SH-SY5Y (cell line): ENCODE results near the gene APBA1.

Source experiments
- GATA2 ChIP-seq: IDR thresholded peaks from 2 replicates; pipeline ENCODE4 v1.6.1; 2011; ENCODE audit warnings: mild to moderate bottlenecking, low read depth, low read length
- GATA3 ChIP-seq: IDR thresholded peaks from 2 replicates; pipeline ENCODE4 v1.6.1; 2011; ENCODE audit warnings: low read depth, mild to moderate bottlenecking, low read length, moderate library complexity

APBA1 gene

DNA sequence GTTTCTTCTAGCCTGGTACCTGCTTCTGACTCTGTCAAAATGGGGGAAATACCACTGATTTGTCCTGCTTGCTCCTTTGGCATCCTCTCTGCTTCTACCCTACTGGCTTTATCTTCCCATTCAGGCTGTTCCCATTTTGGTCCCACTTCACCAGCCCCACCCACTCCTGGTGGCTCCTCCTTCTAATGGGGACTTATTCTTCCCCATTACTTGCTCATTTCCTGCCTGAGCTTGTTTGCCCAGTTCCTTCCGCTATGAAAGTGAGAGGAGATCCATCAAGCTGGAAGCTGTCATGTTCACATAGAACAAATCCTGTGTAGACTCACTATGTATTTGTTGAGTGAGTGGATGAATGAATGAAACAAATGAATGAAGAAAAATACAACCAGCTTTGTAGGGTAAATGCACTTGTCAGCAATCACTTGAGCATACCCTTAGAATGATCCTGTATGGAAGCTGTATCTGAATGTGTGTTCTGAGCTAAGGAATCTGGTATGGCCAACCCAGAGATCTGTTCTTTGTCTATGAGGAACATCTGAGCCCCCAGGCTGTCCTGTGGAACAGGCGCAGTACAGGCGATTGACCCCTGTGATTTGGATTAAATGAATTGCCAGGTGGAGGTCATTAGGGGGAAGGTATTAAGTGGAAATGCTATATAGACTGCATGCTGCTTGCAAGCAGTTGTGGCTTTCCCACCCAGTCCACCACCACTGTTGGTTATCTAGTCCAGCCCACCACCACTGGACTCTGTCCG lies 89.5 kb downstream of the APBA1 start:
- TF ChIP-seq GATA3, result no peak; the same call in 1 of the 2 replicates
- TF ChIP-seq GATA2, result peak; percentile 76

GRCh38 chr9:69582018-69582417 lies 90.2 kb downstream of the APBA1 start:
- TF ChIP-seq GATA3 (no peak), GATA2 (no peak)

DNA sequence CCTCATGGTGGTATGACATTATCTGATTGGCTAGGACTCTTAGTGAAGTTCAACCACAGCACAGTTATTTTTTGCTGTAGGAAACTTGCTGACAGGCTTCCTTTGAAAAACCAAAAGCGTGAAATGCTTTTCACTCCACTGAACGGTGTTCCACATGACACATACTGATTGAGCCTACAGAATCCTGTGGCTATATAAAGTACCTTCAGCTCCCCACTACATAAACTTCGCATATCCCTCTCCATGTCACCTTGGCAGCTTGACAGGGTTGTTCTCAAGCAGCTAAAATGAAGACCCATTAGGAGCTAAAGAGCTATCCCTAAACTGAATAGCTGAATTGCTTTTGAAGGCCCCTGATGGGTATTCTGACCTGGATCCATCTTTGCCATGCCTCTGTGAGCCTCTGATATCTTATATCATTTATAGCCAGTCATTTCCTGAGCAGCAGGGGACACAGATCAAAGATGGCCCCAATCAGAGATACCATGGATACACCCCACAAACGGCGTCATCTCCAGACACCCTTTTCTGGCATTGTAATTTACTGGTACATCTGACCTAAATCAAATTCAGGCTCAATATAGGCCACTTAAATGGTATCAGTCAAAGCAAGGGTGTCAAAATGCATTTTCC lies 91.5 kb downstream of the APBA1 start:
- TF ChIP-seq GATA3 (no peak), GATA2 (peak; percentile 3; the same call in 1 of the 2 replicates)

DNA sequence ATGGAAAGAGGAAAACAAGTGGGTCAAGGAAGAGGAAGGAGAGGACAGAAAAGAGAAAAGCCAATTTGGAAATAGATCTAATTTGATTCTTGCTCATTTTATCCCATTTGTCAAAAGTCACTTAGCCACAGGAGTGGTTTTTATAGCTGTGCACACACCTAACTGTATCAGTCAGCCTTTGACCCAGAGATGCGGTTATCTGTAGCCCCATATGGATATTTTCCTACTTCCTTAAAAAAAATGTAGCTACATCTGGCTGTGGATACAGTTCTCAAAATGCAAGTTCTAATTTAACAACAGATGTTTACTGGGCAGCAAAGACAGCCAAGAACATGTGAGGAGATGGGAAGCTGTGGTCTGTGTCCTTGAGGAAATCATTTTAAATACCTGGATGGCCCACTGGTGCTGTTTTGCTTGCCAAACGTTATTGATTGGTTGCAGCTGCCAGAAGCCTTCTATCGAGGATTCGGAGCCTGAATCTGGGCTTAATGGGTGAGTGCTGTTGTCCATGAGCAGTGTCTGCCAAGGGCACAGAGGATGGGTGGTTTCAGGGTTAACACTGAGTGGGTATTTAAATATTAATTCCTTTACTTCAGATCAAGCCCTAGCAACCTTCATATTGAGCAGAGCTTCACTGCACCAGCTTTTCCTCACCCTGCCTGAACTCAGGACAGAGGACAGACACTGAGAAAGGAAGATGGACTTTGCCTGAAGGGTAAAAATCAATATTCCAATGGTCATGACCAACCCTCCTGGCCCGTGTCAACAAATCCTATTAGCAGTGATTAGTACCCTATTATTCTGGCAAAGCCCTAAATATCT lies 92.2 kb downstream of the APBA1 start:
- TF ChIP-seq GATA3, result no peak
- TF ChIP-seq GATA2, result 0 out of 2 replicates have a peak, but pooled peaks have one; percentile 22

GRCh38 chr9:69579032-69579758 lies 93.0 kb downstream of the APBA1 start:
- TF ChIP-seq GATA3, result no peak
- no peak for TF ChIP-seq GATA2

GRCh38 chr9:69578026-69578425 lies 94.1 kb downstream of the APBA1 start:
- no peak for TF ChIP-seq GATA3
- no peak for TF ChIP-seq GATA2

DNA sequence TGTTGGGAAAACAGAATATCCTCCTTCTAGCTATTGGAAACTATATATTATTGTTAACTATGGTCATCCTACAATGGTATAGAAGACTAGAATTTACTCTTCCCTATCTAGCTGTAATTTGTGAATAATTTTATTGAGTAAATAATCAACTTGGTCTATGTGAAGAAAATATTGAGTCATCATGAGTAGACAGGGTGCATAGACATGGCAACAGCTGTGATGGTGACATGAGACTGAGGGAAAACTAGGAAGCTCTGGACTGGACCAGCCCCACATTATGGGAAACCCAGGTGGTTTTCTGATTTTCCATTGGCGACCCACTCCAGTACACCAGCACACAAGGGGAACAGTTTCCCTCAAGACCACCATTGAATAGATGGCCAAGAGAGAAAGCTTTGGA lies 95.0 kb downstream of the APBA1 start:
- TF ChIP-seq GATA2, result no peak
- TF ChIP-seq GATA3, result no peak

DNA sequence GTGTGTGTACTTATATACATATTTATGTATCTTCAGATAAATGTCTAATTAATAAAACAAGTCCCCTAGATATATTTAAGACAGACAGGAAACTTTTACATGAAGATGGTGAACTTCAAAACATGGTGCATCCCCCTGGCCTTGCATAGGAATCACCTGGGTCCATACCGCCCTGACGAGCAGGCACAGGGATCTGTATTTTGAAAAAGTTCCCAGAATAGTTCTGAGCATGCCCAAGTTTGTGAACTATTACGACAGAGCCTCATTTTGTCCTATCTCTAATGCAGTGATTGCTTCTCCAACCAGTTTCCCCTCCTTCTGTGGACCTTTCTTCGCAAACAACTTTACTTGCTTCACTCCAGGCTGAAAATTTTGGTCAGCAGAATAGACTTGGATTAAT lies 98.1 kb downstream of the APBA1 start:
- TF ChIP-seq GATA2, result no peak
- no peak for TF ChIP-seq GATA3

DNA sequence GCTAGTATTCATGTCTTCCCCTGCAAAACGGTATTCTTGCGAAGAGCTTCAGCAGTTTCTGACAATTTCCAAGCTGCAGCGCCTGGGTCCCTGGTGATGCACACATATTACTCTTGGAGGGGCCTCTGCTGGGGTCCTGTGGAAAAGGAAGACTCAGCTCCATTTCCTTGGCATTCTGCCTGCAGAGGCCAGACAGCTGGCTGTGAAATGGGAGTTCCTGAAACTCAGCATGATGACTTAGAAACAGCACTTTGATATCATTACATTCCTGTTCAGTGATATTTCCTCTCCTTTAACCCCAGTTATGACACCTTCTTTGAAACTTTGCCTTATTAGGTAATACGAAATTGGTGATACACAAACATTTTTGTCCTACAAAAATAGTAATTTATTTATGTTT lies 98.5 kb downstream of the APBA1 start:
- TF ChIP-seq GATA2 (no peak), GATA3 (no peak)

DNA sequence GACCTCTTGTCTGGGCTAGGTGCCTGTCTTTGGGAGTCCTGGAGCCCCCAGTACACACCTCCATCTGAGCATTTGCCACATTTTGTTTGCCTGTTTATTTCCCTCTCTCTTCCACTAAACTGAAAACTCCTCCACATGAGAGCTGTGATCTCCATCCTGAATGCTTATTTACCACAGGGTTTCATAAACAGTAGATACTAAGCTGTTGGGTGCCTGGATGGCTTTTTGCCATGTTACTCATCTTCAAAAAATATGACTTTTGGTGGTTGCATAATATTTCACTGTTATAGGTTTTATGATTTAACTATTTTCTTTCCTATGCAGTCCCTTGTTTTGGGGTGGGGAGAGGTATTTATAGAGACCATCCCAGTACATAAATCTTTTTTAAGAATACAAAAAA lies 99.6 kb downstream of the APBA1 start:
- TF ChIP-seq GATA3, result no peak
- no peak for TF ChIP-seq GATA2

- TF ChIP-seq GATA2, result no peak
- TF ChIP-seq GATA3, result no peak
These were observed 101.1 kb downstream of the APBA1 start for GRCh38 chr9:69571032-69571431.

- TF ChIP-seq GATA2, result no peak
- TF ChIP-seq GATA3, result no peak
These were observed 102.3 kb downstream of the APBA1 start for GRCh38 chr9:69569738-69570451.

- no peak for TF ChIP-seq GATA2
- TF ChIP-seq GATA3, result no peak
These were observed 107.6 kb downstream of the APBA1 start for GRCh38 chr9:69564557-69564956.
